ENCODE results near the gene SLC35A2.

GRCh38 chrX:48883729-48884128, 27.7 kb downstream of the SLC35A2 start:
- TF ChIP-seq CTCF (IDR thresholded peaks at IDR 0.05; ENCODE audit: low read depth, low read length) (no peak), EZH2phosphoT487 (IDR thresholded peaks at IDR 0.05; ENCODE audit: low read depth) (no peak)
